Upper lobe of left lung (tissue), 4 donors: ENCODE results near the gene C16orf92.

ENCODE experiments used
- EP300 ChIP-seq, 4 donors: sonication (generic); formaldehyde crosslinking; IDR thresholded peaks; one replicate each; pipeline ENCODE4 v1.5.1; 2017; ENCODE audit warnings: antibody characterized with exemption in 4 of 4, control low read depth in 2 of 4
- POLR2A ChIP-seq, 4 donors: fragments of 450-650 bp; IDR thresholded peaks; one replicate each; pipeline ENCODE4 v1.5.1; 2016 to 2017; ENCODE audit warnings: antibody characterized with exemption in 4 of 4, mild to moderate bottlenecking in 2 of 4
- TF ChIP-seq, protein P1 (sequence below), 6 experiments: fragments of 450-650 bp in 4 of 6; fragments of 200-600 bp in 2 of 6; sonication (generic) in 2 of 6; IDR thresholded peaks; one replicate each; pipeline ENCODE4 v1.5.1; 2016 to 2019; ENCODE audit warnings: antibody characterized with exemption in 6 of 6

DNA sequence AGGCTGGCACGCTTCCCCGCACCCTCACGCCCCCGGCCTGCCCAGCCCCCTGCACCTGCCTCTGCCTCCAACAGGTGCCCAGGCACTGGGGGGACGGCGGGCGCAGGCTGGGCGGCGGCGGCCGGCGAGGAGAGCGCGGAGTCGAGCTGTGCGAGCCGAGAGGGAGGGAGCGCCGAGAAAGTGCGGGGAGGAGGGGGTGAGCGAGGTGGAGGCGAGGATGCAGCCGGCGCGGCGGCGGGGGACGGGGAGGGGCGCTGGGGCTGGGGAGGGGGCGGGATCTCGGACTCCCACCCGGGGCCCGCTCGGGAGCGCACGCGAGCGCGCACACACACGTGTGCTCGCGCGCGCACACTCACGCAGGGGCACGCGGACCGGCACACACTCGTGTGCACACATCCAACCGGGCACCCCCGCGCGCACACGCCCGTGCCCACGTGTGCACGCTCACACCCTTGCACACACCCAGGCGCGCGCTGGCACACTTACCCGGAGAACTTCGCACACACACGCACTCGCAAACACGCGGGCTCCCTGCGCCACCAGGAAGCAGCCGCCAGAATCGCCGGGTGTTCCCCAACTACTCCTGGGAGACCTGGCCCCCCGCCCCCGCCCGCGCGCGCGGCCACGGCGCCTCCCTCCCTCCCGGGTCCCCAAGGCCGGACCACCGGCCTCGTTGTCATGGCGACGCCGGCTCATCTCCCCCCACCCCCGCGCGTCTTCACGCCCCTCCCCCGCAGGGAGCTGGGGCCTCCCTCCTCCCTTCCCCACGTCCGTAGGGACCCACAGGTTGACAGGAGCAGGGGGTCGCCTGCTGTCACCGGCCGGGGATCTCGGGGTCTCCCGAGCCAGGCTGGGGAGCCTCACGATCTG, 11.9 kb upstream of the C16orf92 start, which contains the start of gene DOC2A:
- TF ChIP-seq, protein P1, sequence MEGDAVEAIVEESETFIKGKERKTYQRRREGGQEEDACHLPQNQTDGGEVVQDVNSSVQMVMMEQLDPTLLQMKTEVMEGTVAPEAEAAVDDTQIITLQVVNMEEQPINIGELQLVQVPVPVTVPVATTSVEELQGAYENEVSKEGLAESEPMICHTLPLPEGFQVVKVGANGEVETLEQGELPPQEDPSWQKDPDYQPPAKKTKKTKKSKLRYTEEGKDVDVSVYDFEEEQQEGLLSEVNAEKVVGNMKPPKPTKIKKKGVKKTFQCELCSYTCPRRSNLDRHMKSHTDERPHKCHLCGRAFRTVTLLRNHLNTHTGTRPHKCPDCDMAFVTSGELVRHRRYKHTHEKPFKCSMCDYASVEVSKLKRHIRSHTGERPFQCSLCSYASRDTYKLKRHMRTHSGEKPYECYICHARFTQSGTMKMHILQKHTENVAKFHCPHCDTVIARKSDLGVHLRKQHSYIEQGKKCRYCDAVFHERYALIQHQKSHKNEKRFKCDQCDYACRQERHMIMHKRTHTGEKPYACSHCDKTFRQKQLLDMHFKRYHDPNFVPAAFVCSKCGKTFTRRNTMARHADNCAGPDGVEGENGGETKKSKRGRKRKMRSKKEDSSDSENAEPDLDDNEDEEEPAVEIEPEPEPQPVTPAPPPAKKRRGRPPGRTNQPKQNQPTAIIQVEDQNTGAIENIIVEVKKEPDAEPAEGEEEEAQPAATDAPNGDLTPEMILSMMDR (IDR thresholded peaks at IDR 0.05): no peak
- TF ChIP-seq POLR2A (IDR thresholded peaks at IDR 0.05) (no peak), EP300 (IDR thresholded peaks at IDR 0.05) (no peak)
